ENCODE results near the gene MAPT. TPM values are rescaled to one million over a fixed set of nuclear protein-coding genes. Genes with fewer than 3 reads are reported as not detected.

The MAPT gene
- total RNA-seq, 2 donors from 2014 or later = 0.14 to 0.17 TPM

DNA sequence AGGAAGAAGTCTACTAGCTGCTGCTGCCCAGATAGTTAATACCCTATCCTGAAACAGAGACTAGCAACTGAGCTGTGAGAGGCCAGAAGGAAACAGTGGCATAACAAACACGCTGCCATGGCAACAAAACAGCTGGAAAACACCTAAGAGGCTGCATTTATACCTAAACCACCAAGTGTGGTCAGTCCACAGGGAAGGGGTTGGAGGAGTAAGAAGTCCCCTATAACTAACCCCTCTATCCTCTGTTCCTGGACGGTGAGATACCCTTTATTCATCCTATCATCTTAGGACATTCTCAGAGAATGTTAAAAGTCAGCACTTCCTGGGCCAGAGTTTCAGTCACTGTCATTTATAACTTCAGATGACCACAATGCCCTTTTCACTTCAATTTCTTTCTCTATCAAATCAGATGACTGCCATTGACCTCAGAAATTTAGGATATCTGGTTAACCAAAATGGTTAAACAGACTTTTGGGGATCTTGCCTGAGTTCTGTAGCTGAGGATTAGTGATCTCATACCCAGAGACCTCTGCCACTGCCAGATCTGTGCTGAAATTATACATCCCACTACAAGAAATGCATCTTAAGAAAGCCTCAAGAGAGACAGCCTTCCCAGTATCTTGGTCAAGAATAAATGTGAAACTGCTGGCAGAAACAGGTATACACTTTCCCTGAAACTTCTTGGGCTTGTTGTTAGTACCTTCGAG lies 140.9 kb downstream of the MAPT start:
- no peaks in the 10 kb centered on the region for H3K27me3 Mint-ChIP-seq
- peak; percentile 24 to 32 for ATAC-seq
- peak overlapping the region; percentile 19 to 40 for H3K27ac Mint-ChIP-seq
- H3K9me3 Mint-ChIP-seq = no peaks in the 10 kb centered on the region
- H3K4me1 Mint-ChIP-seq (ENCODE audit: low read depth in 2 of 2) = peaks cover 10 to 30% of the 10 kb centered on the region in 2 donors
- H3K36me3 Mint-ChIP-seq = peaks cover 28% of the 10 kb centered on the region
- no peak for DNase-seq (ENCODE audit: low spot score)
- H3K4me3 Mint-ChIP-seq = no peak overlapping the region

DNA sequence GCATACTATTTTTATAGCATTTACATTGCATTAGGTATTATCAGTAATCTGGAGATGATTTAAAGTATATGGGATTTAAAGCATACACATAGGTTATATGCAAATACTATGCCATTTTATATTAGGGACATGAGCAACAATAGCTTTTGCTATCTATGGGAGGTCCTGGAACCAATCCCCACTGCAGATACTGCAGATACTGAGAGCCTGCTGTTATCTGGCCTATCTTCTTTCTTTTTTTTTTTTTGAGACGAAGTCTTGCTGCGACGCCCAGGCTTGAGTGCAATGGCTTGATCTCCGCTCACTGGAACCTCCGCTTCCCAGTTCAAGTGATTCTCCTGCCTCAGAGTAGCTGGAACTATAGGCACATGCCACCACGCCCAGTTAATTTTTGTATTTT lies 142.1 kb downstream of the MAPT start:
- H3K36me3 Mint-ChIP-seq = peaks cover 29% of the 10 kb centered on the region
- H3K9me3 Mint-ChIP-seq = no peaks in the 10 kb centered on the region
- peaks cover 10 to 31% of the 10 kb centered on the region in 2 donors for H3K4me1 Mint-ChIP-seq (ENCODE audit: low read depth in 2 of 2)
- H3K27me3 Mint-ChIP-seq = no peaks in the 10 kb centered on the region
- peak overlapping the region; percentile 3 to 27 for H3K27ac Mint-ChIP-seq
- no peak for DNase-seq (ENCODE audit: low spot score)
- H3K4me3 Mint-ChIP-seq = no peak overlapping the region
- ATAC-seq = no peak

DNA sequence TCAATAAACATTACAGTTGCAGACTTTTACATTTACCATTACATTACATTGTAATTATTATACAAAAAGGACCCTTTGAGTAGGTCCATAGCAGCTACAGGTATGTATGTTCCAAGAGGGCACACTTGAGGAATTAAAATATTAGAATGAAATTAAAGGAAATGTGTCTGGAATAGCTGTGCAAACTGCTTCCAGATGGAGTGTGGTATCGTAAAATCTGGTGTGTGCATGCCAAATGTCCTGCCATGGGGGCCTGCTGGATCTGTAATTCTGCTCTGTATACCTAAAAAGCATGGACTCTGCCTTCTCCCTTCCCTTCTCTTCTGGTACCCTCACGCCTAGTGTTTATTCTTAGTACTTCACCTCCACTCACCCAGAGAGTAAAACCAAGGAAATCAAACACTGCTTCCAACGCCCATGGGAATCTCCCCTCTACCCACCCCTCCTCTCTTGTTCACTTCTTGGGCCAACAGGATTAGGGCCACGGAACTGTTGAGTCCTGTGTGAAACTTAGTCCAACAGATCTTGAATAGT lies 143.4 kb downstream of the MAPT start:
- Mint-ChIP-seq H3K4me3 (no peak overlapping the region), H3K27ac (peak overlapping the region in 1 of 2 donors; percentile 84), H3K36me3 (peaks cover 30% of the 10 kb centered on the region), H3K4me1 (ENCODE audit: low read depth in 2 of 2) (peaks cover 10 to 31% of the 10 kb centered on the region in 2 donors), H3K9me3 (no peaks in the 10 kb centered on the region), H3K27me3 (no peaks in the 10 kb centered on the region)
- no peak for DNase-seq (ENCODE audit: low spot score)
- no peak for ATAC-seq

DNA sequence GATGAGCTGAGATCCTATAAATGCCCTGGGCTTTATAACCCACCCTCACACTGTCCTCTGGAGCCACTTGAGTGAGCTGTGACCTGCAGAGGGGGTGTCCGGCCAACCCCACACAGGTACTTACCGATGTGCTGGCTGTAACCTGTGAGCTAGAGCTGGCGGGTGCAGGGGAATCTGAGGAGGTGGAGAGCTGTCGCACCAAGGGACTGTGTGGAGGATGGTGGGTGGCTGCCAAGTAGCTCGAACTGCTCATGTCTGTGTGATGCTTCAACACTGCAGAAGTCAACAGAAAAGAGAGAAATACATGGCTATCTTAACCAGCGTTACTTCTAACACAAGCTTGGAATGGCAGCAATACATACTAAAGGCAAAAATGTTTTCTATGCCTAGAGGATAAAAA lies 144.1 kb downstream of the MAPT start:
- H3K36me3 Mint-ChIP-seq = peaks cover 27% of the 10 kb centered on the region
- ATAC-seq = no peak
- H3K27ac Mint-ChIP-seq = peak overlapping the region in 1 of 2 donors; percentile 84
- H3K9me3 Mint-ChIP-seq = no peaks in the 10 kb centered on the region
- no peak for DNase-seq (ENCODE audit: low spot score)
- no peaks in the 10 kb centered on the region for H3K27me3 Mint-ChIP-seq
- H3K4me3 Mint-ChIP-seq = no peak overlapping the region
- peaks cover 11 to 26% of the 10 kb centered on the region in 2 donors for H3K4me1 Mint-ChIP-seq (ENCODE audit: low read depth in 2 of 2)

DNA sequence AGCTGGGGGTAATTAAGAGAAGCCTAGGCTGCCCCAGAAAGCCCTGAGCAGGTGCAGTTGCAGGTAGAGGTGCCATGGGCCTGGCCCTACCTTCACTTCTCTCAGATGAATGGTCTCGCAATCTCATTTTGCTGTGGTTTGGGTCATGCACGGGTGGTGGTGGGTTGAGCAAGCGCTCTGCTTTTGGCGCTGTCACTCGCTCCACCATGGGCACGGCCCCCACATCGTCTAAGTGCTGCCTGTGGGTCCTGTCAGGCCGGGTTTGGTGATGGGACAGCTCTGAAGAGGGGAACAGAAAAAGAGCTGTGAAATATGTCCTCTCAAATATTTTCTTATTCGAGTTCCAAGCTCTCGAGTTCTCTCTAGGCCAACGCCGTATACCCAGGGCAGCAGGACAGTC lies 144.6 kb downstream of the MAPT start:
- Mint-ChIP-seq H3K27ac (no peak overlapping the region), H3K4me3 (no peak overlapping the region), H3K4me1 (ENCODE audit: low read depth in 2 of 2) (peaks cover 15 to 25% of the 10 kb centered on the region in 2 donors), H3K9me3 (no peaks in the 10 kb centered on the region), H3K27me3 (no peaks in the 10 kb centered on the region), H3K36me3 (peaks cover 32% of the 10 kb centered on the region)
- ATAC-seq (no peak), DNase-seq (ENCODE audit: low spot score) (no peak)

DNA sequence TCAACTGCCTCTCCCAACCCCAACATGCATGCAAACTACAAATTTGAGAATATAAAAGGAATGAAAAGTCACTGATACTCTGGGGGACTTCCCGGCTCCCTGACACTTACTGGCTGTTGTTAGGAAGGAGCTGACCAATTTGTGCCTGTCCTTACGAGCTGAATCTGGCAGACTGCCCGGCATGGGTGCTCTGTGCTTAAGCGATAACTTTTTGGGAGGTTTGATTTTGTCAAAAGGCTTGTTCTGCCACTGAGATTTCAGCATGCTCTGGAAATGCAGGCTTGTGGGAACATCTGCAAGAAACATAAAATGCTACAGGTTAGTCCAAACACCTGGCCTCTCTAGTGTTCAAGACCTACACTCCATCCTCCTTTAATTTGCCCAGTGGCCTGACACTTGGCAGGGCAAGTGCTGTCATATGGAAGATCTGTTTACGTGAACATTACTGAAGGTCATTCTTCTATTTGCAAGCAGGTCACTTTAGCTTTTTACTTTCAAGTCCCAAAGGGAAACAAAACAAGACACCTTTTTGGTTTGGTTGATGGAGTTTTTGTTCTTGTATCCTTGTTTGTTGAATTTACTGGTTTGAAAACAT lies 145.3 kb downstream of the MAPT start:
- H3K36me3 Mint-ChIP-seq = peaks cover 36% of the 10 kb centered on the region
- no peaks in the 10 kb centered on the region for H3K9me3 Mint-ChIP-seq
- no peaks in the 10 kb centered on the region for H3K27me3 Mint-ChIP-seq
- DNase-seq (ENCODE audit: low spot score) (no peak), ATAC-seq (no peak)
- H3K4me3 Mint-ChIP-seq = no peak overlapping the region
- peak overlapping the region in 1 of 2 donors; percentile 80 for H3K27ac Mint-ChIP-seq
- peaks cover 21 to 29% of the 10 kb centered on the region in 2 donors for H3K4me1 Mint-ChIP-seq (ENCODE audit: low read depth in 2 of 2)

DNA sequence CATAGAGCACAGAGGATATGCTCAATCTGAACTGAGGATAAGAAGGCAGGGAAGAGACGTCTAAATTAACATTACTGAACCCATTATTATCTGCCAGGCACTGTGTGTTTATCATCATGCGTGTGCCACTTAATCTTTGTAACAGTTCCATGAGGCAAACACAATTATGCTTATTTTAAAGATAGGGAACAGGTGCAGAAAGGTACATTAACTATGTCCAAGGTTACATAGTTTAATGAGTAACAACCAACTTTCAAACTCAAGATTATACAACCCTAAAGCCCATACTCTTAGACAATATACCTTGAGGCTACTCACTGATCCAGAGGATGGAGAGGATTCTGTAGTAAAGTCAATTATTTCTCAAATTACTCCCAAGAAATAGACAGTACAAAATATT lies 147.9 kb downstream of the MAPT start:
- ATAC-seq (no peak), DNase-seq (ENCODE audit: low spot score) (no peak)
- Mint-ChIP-seq H3K27me3 (no peaks in the 10 kb centered on the region), H3K36me3 (peaks cover 44% of the 10 kb centered on the region), H3K27ac (no peak overlapping the region), H3K4me1 (ENCODE audit: low read depth in 2 of 2) (peaks cover 30 to 31% of the 10 kb centered on the region in 2 donors), H3K4me3 (no peak overlapping the region), H3K9me3 (no peaks in the 10 kb centered on the region)

DNA sequence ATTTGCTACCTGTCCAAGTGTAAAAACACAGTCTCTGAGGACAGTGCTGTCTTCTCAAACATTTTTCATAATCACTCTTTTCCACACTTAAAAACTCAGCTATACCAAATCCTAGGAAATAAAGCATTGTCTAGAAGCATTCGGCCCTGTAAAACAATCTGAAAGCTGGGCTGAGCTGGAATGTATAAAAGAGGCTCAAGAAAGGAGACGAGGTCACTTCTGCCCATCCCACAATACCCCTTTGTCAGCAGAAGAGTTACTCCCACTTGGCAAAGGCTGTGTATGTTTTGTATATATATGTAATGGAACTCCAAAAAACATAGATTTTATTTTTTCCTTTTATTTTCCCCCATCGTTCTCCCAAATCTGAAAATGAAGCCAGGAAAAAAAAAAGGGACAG lies 148.6 kb downstream of the MAPT start:
- DNase-seq (ENCODE audit: low spot score) (no peak), ATAC-seq (no peak)
- Mint-ChIP-seq H3K27ac (no peak overlapping the region), H3K4me3 (no peak overlapping the region), H3K9me3 (no peaks in the 10 kb centered on the region), H3K36me3 (peaks cover 42% of the 10 kb centered on the region), H3K4me1 (ENCODE audit: low read depth in 2 of 2) (peaks cover 29 to 30% of the 10 kb centered on the region in 2 donors), H3K27me3 (no peaks in the 10 kb centered on the region)

DNA sequence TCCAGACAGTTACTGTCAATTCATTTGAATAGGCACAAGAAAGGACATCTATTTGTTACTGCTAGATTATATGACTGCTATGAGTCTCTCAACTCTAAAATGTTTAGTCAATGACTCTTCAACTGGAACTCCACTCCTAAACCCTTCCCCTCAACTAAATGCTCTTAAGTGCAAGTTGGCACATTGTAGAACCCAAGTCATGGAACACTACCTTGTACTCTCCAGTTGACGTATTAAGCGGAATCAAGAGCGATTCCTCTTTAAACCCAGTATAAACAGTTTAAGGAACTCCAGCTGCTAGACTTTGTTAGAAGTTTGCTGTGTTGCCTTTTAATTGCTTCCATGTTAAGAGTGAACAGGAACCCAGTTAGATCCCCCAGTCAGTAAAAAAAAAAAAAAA lies 149.3 kb downstream of the MAPT start:
- peak overlapping the region; percentile 51 to 61 for H3K27ac Mint-ChIP-seq
- H3K9me3 Mint-ChIP-seq = no peaks in the 10 kb centered on the region
- H3K27me3 Mint-ChIP-seq = no peaks in the 10 kb centered on the region
- DNase-seq (ENCODE audit: low spot score) (no peak), ATAC-seq (no peak)
- H3K4me1 Mint-ChIP-seq (ENCODE audit: low read depth in 2 of 2) = peaks cover 23 to 25% of the 10 kb centered on the region in 2 donors
- peaks cover 37% of the 10 kb centered on the region for H3K36me3 Mint-ChIP-seq
- H3K4me3 Mint-ChIP-seq = no peak overlapping the region

DNA sequence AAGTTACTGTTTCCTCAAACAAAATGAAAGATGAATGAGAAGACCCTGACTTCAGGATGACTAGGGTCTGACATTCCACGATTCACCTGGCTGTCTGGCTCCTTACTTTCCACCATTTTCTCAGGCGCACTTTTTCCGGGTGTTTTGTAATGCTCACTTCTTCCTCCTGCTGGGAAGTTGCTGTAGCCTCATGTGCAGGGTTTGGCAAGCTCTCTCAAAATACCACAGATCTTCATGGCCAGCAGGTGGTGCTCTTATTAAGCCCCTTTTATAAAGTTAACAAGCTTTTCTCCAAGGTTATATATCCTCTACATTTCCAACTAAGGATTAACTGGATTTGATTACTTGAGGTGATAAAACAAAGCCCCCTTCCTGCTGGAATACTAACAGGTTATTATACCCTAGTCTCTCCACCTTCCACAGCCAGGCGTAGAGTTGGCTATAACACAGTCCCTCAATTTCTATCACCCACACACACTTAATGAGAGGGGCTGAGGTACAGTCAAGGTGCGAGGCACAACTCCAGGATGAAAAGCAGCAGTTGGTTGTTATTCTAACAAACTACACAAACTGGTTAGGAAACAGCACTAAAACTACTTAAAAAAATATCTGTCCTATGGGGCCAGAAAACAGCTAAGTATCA lies 150.1 kb downstream of the MAPT start:
- Mint-ChIP-seq H3K36me3 (peaks cover 37% of the 10 kb centered on the region), H3K9me3 (no peaks in the 10 kb centered on the region), H3K27ac (peak overlapping the region; percentile 51 to 61), H3K4me1 (ENCODE audit: low read depth in 2 of 2) (peaks cover 23 to 25% of the 10 kb centered on the region in 2 donors), H3K27me3 (no peaks in the 10 kb centered on the region), H3K4me3 (no peak overlapping the region)
- no peak for ATAC-seq
- no peak for DNase-seq (ENCODE audit: low spot score)

DNA sequence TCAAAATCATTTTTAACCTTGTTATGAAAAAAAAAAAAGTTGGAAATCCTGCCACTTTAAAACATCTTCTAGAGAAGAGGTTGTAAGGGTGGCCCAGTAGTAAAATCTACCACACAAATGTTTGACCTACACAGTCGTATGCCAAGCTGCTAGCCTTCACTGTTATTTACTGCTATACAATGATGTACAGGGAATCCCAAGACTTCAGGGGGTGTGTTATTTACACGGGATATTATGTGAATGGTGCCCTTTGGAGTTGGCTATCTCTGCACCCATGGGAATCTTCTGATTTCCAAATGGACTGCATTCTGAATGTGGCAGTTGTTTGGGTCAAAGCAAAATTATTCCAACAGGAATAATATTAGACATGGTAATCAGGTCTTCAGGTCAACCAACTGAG lies 150.6 kb downstream of the MAPT start:
- ATAC-seq (no peak), DNase-seq (ENCODE audit: low spot score) (no peak)
- H3K36me3 Mint-ChIP-seq = peaks cover 37% of the 10 kb centered on the region
- H3K4me3 Mint-ChIP-seq = peak overlapping the region; percentile 7
- H3K4me1 Mint-ChIP-seq (ENCODE audit: low read depth in 2 of 2) = peaks cover 23 to 25% of the 10 kb centered on the region in 2 donors
- H3K9me3 Mint-ChIP-seq = no peaks in the 10 kb centered on the region
- peak overlapping the region; percentile 51 to 61 for H3K27ac Mint-ChIP-seq
- no peaks in the 10 kb centered on the region for H3K27me3 Mint-ChIP-seq

DNA sequence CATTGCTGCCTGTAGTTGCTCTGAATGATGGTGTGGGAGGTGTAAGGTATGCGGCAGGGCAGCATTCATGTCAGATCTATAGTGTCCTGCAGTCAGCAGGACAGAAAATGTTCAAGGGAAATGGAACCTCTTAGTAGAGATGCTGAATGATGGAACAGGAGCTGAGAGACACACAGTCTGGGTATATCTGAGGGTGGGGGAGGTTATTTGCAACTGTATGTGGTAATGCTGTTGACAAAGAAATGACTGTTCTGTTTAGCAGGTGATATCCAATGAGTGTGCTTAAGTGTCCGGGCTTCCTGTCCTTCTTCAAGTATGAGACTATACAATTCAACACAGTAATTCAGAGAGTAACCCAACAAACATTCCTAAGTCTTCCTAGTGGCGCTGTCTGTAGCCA lies 151.3 kb downstream of the MAPT start:
- no peak for DNase-seq (ENCODE audit: low spot score)
- peaks cover 31% of the 10 kb centered on the region for H3K36me3 Mint-ChIP-seq
- H3K4me1 Mint-ChIP-seq (ENCODE audit: low read depth in 2 of 2) = peaks cover 18 to 25% of the 10 kb centered on the region in 2 donors
- peak; percentile 71 to 95 for ATAC-seq
- H3K9me3 Mint-ChIP-seq = no peaks in the 10 kb centered on the region
- H3K27me3 Mint-ChIP-seq = no peaks in the 10 kb centered on the region
- H3K4me3 Mint-ChIP-seq = peak overlapping the region; percentile 7
- peak overlapping the region; percentile 51 to 61 for H3K27ac Mint-ChIP-seq

DNA sequence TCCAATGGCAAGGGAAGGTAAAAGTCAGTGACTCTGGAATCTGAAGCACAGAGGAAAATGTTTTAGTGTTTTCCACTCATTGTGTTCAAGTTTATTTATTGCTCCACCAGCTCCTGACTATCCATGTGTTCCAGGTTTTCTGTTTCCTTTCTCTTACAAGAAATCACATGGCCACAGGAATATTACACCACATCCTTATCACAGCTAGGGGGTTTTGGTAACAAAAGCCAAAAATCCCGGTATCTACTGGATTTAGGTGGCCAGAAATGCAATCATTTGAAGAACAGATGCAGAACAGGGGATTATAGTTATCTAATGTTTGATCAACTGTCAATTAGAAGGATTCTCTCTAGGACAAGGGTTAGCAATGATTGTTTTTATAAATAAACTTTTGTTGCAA lies 152.6 kb downstream of the MAPT start:
- Mint-ChIP-seq H3K36me3 (peaks cover 28% of the 10 kb centered on the region), H3K9me3 (no peaks in the 10 kb centered on the region), H3K27ac (peak overlapping the region in 1 of 2 donors; percentile 25), H3K4me3 (no peak overlapping the region), H3K27me3 (no peaks in the 10 kb centered on the region), H3K4me1 (ENCODE audit: low read depth in 2 of 2) (peaks cover 22 to 30% of the 10 kb centered on the region in 2 donors)
- ATAC-seq (no peak), DNase-seq (ENCODE audit: low spot score) (no peak)

DNA sequence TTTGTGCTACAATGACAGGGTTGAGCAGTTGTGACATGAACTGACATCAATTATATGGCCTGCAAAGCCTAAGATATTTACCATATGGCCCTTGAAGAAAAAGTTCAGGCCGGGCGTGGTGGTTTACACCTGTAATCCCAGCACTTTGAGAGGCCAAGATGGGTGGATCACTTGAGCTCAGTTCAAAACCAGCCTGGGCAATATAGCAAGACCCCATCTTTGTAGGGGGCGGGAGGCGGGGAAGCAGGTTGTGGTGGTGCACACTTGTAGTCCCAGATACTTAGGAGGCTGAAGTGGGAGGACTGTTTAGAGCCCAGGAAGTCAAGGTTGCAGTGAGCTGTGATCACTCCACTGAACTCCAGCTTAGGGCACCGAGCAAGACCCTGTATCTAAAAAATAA lies 153.0 kb downstream of the MAPT start:
- peaks cover 26 to 33% of the 10 kb centered on the region in 2 donors for H3K4me1 Mint-ChIP-seq (ENCODE audit: low read depth in 2 of 2)
- DNase-seq (ENCODE audit: low spot score) = no peak
- peak overlapping the region in 1 of 2 donors; percentile 25 for H3K27ac Mint-ChIP-seq
- H3K36me3 Mint-ChIP-seq = peaks cover 30% of the 10 kb centered on the region
- ATAC-seq = no peak
- no peaks in the 10 kb centered on the region for H3K9me3 Mint-ChIP-seq
- no peaks in the 10 kb centered on the region for H3K27me3 Mint-ChIP-seq
- no peak overlapping the region for H3K4me3 Mint-ChIP-seq
